ENCODE results near the gene METAP1D.

- TF ChIP-seq MAX (IDR thresholded peaks at IDR 0.05) (no peak), MYC (IDR thresholded peaks at IDR 0.05; ENCODE audit: borderline replicate concordance, low read length) (no peak), POLR2A (IDR thresholded peaks at IDR 0.05; ENCODE audit: low read length) (no peak), TP53 (CRISPR knock-in tag; IDR thresholded peaks at IDR 0.05) (no peak), CTCF (IDR thresholded peaks at IDR 0.05) (no peak), CHD2 (IDR thresholded peaks at IDR 0.05; ENCODE audit: low read length, partially characterized antibody) (no peak), SMC3 (IDR thresholded peaks at IDR 0.05) (no peak), ELK1 (IDR thresholded peaks at IDR 0.05; ENCODE audit: low read depth, low read length) (no peak), MAZ (IDR thresholded peaks at IDR 0.05; ENCODE audit: borderline replicate concordance, low read depth, low read length) (no peak), RCOR1 (IDR thresholded peaks at IDR 0.05; ENCODE audit: low read depth, low read length) (no peak), ZFP36 (IDR thresholded peaks at IDR 0.05; ENCODE audit: borderline replicate concordance, partially characterized antibody) (no peak)
Observed at GRCh38 chr2:171952748-171953147, 47.0 kb upstream of the METAP1D start.
